IPS-18c (cell line): ENCODE data around the gene GBA2.

Experiments
- H3K4me3 ChIP-seq: 2 replicates; pipeline ENCODE4 v1.7.0; 2013; ENCODE audit warnings: low read depth, mild to moderate bottlenecking, low read length, moderate library complexity; ENCODE audit not compliant: insufficient read depth
- H3K9me3 ChIP-seq: one replicate; pipeline ENCODE4 v1.6.1; 2013; ENCODE audit warnings: mild to moderate bottlenecking, low read length, moderate library complexity; ENCODE audit not compliant: control insufficient read depth, insufficient read depth

Gene GBA2

GRCh38 chr9:35691334-35691650 is 57.7 kb downstream of the GBA2 start:
- Histone ChIP-seq H3K9me3 (no peaks in the 10 kb centered on the region), H3K4me3 (peak overlapping the region; percentile 85)

GRCh38 chr9:35690614-35691333 is 58.3 kb downstream of the GBA2 start:
- Histone ChIP-seq H3K9me3 (no peaks in the 10 kb centered on the region), H3K4me3 (peak overlapping the region; percentile 85)

- peak overlapping the region; percentile 85 for H3K4me3 ChIP-seq
These were observed 58.8 kb downstream of the GBA2 start for GRCh38 chr9:35690294-35690613.

GRCh38 chr9:35689542-35690293 is 59.3 kb downstream of the GBA2 start, which contains the start of gene TPM2:
Gene TPM2, minus strand, starts transcription at chr9:35689925. Its CDS starts 108 bp downstream, at chr9:35689817.
- Histone ChIP-seq H3K9me3 (no peaks in the 10 kb centered on the region), H3K4me3 (peak within 1 kb of the TSS; percentile 85)

More at GRCh38 chr9:35690294-35690613, 58.8 kb downstream of the GBA2 start:
- no peaks in the 10 kb centered on the region for H3K9me3 ChIP-seq

GRCh38 chr9:35688558-35689541 is 60.2 kb downstream of the GBA2 start:
- Histone ChIP-seq H3K9me3 (no peaks in the 10 kb centered on the region), H3K4me3 (peak overlapping the region; percentile 85)

GRCh38 chr9:35687972-35688557 is 61.0 kb downstream of the GBA2 start:
- peak overlapping the region; percentile 85; the same call in 1 of the 2 replicates for H3K4me3 ChIP-seq
- H3K9me3 ChIP-seq, result no peaks in the 10 kb centered on the region

- no peak overlapping the region for H3K4me3 ChIP-seq
- H3K9me3 ChIP-seq, result no peaks in the 10 kb centered on the region
These were observed 61.7 kb downstream of the GBA2 start for GRCh38 chr9:35687306-35687705.
